GM18526 (cell line): Measurements from ENCODE around the gene KCNQ2.

Experiments used
- POLR2A ChIP-seq: IDR thresholded peaks from 3 replicates; pipeline ENCODE4 v1.6.1; 2011; ENCODE audit not compliant: insufficient read length; ENCODE audit errors: extremely low read depth

The KCNQ2 gene

DNA sequence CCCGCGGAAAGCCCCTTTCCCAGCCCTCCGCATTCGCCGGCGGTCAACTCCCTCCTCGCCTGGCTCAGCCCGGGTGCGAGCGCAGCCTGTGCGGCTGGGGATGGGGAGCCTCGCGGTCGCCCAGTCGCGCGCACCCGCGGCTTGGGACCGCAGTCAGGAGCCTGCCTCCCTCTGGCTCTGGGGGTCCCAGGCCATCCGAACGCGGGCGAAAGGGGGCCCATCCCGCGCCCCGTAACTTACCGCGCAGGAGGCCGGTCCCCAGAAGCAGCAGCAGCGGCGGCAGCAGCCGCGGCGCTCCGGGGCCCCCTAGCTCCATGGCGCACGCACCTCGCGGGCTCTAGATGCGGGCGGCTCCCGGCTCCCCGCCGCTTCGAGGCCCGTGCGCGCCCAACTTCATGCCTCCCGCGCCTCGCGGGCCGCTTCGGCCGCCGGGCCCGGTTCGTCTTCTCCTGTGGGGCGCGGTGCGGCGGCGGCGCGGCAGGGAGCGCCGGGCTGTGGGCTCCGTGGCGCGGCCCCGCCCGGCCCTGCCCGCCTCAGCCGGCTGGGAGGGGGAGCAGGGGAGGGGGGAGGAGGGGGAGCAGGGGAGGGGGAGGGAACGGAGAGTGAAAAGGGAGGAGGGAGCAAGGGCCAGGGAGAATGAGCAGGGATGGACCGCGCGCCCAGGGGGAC, 111.5 kb downstream of the KCNQ2 start, which contains the start of gene CHRNA4:
CHRNA4 (minus strand) TSS at position 500 of the 669 bp plus-strand sequence; CDS start at position 316, 184 bp downstream.
- no peak for TF ChIP-seq POLR2A

DNA sequence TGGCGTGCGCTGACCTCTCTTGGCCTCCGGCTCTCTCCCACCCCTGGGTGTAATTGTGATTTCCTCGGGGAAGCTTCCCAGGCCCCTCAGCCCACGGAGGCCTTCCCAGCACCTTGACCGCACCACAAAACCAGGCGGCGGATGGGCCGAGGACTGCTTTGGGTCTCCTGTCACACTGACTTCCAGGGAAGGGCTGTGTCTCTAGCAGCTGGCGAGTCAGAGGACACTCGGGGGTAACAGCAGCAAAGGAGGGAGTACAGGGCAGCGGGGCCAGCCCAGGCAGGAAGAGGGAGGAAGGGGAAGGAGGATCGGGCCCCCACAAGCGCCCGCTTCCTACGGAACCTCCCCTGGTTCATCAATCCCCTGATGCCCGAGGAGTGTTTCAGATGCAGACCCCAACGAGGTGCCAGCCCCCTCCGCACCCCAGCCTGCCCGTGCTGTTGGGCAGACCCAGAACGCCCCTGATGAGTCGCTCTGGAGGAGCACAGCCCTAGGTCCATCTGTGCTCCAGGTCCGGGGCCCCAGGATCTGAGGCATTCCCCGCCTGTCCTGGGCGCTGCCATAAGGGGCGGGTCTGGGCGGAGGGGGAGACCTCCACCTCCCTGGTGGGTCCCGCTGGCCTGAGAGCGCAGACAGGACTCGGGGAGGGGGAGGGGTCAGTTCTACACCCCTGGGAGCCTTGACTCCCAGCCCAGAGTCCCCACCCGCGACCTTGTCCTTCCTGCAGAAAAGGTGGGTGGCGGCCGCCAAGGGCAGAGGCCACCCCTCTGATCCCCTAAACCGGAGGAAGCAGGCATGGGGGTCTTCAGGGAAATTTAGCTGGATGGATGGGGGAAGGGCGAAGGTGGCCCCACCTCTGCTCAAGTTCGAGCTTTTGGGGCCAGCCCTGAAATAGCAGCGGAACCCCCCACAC, 112.3 kb downstream of the KCNQ2 start:
- no peak for TF ChIP-seq POLR2A

DNA sequence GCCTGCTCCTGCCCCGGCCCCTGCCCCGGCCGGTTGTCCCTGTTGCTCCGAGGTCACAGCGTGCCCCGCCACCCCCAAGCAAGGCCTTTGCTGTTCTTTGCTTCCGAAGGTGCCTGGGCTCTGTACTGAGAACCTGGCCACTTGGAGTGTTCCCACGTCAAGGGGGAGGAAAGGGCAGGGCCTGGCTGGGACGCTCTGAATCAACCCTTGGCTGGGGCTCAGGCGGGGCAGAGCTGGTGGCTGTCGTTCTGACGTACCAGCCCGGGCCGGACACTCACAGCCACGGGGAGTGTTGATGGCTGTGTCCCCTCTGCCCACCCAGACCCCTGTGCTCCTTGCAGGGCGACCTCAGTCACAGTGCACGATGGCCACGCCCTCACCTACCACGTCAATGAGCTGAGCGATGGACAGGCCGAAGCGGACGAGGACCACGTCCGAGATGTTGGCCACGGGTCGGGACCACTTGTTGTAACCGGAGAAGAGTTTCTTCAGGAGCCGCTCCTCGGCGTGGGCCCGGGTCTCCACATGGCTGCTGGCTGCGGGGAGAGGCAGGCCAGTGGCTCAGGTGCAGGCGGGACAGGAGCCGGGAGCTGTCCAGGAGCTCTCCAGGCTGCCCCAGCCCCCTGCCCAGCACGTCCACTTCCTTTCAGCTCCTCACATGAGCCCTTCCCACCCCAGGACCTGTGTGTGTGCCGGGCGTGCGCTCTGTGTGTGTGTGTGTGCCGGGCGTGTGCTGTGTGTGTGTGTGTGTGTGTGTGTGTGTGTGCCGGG, 113.1 kb downstream of the KCNQ2 start:
- TF ChIP-seq POLR2A = no peak

DNA sequence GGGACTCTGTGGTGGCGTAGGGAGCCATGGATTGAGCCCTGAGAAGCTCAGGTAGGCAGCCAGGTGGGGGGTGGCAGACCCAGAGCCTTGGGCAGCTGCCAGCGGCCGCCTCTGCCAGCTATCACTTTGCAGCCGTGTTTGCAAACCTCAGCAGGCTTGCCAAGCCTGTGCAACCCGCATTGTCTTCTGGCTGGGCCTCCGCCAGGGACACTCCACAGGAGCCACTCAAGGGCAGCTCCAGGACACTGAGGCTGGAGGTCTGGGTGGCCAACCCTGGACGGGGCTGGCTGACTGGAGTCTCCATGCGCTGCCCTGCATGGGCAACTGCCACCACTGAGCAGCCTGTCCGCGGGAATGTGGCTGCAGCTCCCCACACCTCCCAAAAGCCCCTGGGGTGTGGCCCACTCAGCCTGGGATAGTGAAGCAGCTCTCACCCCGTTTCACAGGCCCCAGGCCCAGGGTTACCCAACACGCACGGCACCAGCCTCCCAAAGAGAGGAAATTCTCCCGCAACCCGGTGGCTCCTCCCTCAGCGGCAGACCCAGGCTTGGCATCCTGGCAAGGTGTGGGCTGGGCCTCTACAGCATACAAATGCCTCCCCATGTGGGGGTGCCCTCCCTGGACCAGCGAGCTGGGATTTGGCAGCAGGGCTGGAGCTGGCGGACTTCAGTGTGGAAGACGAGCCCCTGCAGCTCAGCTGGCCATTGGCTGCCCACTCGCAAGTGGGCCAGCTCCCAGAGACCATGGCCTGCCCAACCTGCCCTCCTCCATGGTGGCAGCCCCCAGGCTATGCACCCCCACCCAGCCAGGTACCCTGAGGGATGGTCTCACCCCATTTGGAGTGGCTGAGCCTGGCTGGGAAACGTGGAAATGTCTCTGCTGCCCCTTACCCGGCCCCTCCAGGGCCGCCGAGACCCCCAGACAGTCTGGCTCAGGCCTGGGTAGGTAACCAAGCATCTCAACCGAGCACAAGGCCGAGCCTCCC, 114.2 kb downstream of the KCNQ2 start:
- no peak for TF ChIP-seq POLR2A

DNA sequence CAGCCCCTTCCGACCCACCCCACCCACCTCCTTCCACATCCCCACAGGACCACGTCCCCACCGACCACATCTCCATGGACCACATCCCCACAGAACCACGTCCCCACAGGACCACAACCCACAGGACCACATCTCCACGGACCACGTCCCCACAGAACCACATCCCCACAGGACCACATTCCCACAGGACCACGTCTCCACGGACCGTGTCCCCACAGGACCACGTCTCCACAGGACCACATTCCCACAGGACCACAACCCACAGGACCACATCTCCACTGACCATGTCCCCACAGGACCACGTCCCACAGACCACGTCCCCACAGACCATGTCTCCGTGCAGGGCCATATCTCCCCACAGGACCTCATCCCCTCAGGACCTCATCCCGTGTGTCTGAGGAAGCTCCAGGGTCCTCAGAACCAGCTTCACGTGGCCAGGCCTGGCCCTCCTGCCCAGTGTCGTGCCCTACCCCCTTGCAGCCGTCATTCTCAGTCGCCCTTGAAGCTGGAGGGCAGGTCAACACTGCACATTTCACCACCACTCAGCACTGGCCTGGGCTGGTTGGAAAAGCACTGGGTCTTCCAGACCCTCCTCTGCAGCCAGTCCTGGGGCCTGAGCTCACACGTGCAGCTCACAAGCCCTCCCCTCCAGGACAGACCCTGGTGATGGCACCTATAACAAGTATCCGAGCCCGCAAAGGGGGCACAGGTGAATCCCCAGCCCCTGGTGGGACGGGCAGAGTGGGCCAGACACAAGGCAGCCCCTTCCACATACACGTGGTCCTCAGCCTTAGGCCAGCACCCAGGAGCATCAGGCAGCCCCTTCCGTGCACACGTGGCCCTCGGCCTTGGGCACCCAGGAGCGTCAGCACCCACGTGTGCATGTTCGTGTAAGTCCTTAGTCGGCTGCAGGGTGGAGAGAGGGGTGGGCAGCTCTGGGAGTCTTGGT, 115.2 kb downstream of the KCNQ2 start:
- no peak for TF ChIP-seq POLR2A

DNA sequence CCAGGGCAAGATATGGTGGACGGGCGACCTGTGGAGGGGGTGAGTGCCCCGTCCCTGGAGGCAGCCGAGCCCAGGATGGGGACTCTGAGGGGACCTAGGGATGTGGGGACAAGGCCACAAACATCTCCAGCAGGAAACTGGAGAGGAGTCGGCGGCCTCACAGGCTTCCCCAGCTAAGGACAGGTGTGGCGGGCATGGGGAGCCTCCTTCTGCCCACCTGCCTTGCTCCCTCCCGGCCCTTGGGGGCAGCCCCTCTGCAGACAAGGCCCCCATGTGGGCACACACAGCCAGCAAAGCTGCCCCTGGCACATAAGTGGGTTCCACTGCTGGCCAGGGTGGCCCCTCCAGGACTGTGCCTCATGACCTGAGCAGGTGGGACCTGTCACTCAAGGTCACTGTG, 115.9 kb downstream of the KCNQ2 start:
- no peak for TF ChIP-seq POLR2A

DNA sequence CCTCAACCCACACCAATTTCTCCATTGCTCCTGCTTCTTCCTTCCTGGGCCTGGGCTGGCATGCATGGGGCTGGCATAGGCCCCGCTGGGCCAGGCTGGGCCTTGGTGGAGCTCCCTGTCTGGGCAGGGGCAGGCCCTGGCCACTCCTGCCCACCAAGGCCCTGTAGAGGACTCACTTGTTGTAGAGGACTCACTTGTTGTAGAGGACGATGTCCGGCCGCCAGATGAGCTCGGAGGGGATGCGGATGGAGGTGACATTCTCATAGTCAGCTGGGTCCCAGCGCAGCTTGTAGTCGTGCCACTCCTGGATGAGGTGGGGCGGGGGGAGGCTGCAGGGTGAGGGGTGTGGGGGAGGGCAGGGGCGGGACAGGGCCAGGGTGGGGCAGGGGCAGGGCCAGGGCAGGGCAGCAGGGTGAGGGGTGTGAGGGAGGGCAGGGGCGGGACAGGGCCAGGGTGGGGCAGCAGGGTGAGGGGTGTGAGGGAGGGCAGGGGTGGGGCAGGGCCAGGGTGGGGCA, 116.6 kb downstream of the KCNQ2 start:
- no peak for TF ChIP-seq POLR2A

DNA sequence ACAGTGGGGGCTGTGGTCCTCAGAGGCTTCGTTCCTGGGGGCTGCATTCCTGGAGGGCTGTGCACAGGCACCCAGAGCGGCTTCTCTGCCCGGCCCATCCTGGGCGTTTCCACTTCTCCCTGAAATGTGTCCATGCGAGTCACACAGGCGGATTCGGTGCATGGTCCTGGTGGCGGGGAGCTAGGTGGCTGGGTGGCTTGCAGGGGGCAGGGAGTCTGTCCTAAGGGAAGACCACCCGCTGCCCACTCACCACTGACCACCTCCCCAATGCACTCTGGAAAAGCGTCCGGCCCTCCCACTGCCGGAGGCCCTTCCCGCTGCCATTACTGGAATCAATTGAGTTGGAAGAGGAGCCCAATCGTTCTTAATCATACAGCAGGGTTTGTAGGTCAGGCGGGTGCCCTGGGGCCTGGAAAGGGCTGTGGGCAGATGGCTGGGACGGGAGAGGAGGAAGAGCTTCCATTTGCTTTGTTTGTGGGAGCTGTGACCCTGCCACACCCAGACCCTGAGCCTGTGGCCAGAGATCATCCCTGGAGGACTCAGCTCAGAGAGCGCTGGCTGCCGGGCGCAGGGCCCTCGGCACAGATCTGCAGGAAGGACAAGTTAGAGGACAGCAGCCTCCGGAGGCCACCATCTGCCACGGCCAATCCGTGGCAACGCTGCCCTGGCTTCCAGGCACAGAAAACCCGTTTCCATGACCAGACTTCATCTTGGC, 117.7 kb downstream of the KCNQ2 start:
- TF ChIP-seq POLR2A = no peak

DNA sequence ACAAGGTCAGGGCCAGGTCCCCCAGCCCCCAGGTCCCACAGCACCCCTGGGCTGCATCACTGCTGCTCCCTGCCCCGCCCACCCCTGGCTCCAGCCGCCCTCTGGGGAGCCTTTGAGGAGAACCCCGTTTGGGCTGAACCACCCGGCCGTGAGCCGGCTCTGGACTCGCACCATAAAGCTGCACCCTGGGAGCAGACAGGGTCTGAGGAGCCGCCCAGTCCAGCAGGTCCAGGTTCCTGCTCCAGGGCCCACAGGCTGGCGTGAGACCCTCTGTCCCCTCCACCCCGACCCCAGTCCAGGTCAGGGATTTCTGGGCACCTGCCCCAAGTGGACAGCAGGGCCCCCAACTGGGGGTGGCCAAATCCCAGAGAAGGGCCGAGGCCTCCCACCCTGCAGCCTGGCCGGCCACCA, 119.6 kb downstream of the KCNQ2 start:
- no peak for TF ChIP-seq POLR2A

DNA sequence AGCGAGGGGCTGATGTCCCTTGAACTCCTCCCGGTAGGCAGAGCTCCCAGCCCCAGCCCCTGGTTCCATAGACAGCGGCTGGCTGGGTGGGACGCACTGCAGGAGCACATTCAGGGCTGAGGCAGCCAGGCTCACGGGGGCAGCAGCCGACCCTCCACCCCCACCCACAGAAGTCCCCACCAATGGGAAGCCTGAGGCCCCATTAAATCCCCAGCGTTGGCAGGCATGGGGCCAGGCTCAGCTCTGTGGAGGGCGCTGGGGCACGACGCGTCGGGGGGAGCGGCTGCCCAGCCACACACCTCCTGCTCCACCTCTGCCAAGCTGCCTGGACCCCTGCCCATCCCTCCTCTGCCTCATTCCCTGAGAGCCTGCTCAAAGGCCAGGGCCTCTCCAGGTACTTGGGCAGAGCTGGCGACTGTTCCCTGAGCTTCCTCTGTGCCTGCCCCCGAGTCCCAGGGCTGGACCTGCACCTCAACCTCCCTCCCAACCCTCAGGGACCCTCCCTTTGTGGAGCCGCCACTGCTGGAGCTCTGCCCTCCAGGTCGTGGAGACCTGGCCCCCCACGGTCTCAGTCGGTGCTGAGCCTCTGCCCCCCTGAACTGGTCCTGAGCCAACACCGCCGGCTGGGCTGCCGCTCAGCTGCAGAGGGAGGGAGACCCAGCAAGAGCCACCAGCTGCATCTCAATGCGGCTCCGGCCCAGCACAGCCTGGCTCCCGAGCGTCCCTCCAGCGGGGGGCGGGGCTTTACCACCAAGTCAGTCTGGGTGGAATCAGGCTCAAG, 120.5 kb downstream of the KCNQ2 start:
- no peak for TF ChIP-seq POLR2A

DNA sequence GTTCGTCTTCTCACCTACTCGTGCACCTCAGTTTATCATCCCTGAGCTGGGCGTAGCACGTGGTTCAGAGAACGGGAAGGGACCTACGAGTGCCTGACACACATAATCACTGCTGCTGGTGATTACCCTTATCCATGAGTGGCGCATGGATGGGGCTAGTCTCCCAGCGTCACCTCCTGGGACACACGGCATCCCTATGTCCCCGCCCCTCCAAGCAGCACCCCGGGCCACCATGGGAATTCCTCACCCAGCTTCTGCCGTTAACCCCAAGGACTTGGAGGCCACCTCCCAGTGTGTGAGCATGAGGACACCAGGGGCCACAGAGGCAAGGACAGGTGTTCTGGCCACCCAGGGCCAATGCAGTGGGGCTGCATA, 121.1 kb downstream of the KCNQ2 start:
- no peak for TF ChIP-seq POLR2A
